ENCODE measurements around the gene NRXN3.

Gene NRXN3

GRCh38 chr14:79500489-79500888 lies 1330.3 kb downstream of the NRXN3 start:
- no peaks in the 10 kb centered on the region for H3K4me1 ChIP-seq (ENCODE audit: insufficient read depth, low read length, severe bottlenecking)
- H4K20me1 ChIP-seq (ENCODE audit: insufficient read depth, low read length) = no peaks in the 10 kb centered on the region
- H3K9ac ChIP-seq (ENCODE audit: low read length) = no peak overlapping the region
- no peaks in the 10 kb centered on the region for H3K27me3 ChIP-seq (ENCODE audit: insufficient read depth, low read length)
- H3K79me2 ChIP-seq (ENCODE audit: insufficient read depth, low read length) = no peaks in the 10 kb centered on the region
- no peak for TF ChIP-seq CTCF (IDR thresholded peaks at IDR 0.05; ENCODE audit: low read length)
- no peak for TF ChIP-seq EZH2 (IDR thresholded peaks at IDR 0.05; ENCODE audit: borderline replicate concordance, low read length)
- no peak overlapping the region for H2AFZ ChIP-seq (ENCODE audit: low read length)
- no peak overlapping the region for H3K27ac ChIP-seq (ENCODE audit: low read depth, low read length, poor library complexity, severe bottlenecking)
- no peak overlapping the region for H3K4me2 ChIP-seq (ENCODE audit: low read length)
- H3K9me3 ChIP-seq (ENCODE audit: low read length) = no peaks in the 10 kb centered on the region
- H3F3A ChIP-seq (ENCODE audit: insufficient read depth, low read length) = no peaks in the 10 kb centered on the region
- no peaks in the 10 kb centered on the region for H3K36me3 ChIP-seq (ENCODE audit: insufficient read depth, low read length)
- no peak overlapping the region for H3K4me3 ChIP-seq (ENCODE audit: low read depth, low read length, poor library complexity, severe bottlenecking)
- no peaks in the 10 kb centered on the region for H3K9me2 ChIP-seq (ENCODE audit: low read depth, low read length)

DNA sequence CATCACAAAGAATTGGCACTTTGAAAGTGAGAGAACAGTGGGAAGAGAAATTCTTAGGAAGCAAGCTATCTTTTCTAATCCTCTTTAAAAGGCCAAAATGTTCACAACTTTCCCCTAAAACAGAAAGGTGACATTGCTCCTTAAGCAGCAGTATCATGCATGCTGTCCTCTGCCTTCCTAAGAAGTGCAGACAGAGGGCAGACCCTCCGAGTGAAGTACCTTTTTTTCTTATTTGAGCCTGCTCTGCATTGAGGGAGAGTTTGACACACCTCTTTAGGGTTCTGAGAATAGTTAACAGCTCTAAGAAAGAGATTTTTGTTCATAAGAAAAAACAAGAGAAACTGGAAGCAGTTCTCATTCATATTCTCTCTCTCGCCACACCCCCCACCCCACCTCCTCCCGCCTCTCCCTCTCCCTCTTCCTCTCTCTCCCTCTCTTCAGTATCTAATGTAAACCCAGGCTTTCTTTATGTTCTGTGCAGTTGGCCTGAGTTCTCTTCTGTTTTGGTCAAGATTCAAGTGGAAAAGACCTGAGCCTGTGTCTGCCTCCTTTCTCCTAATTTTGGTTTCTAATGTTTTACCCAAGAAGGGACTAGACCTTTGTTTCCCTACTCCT lies 1332.1 kb downstream of the NRXN3 start:
- no peaks in the 10 kb centered on the region for H3F3A ChIP-seq (ENCODE audit: insufficient read depth, low read length)
- no peaks in the 10 kb centered on the region for H3K4me1 ChIP-seq (ENCODE audit: insufficient read depth, low read length, severe bottlenecking)
- no peaks in the 10 kb centered on the region for H3K79me2 ChIP-seq (ENCODE audit: insufficient read depth, low read length)
- H3K9ac ChIP-seq (ENCODE audit: low read length) = no peak overlapping the region
- no peak overlapping the region for H2AFZ ChIP-seq (ENCODE audit: low read length)
- TF ChIP-seq EZH2 (IDR thresholded peaks at IDR 0.05; ENCODE audit: borderline replicate concordance, low read length) (no peak), CTCF (IDR thresholded peaks at IDR 0.05; ENCODE audit: low read length) (no peak)
- no peaks in the 10 kb centered on the region for H3K9me3 ChIP-seq (ENCODE audit: low read length)
- H3K4me3 ChIP-seq (ENCODE audit: low read depth, low read length, poor library complexity, severe bottlenecking) = no peak overlapping the region
- no peaks in the 10 kb centered on the region for H3K9me2 ChIP-seq (ENCODE audit: low read depth, low read length)
- no peak overlapping the region for H3K27ac ChIP-seq (ENCODE audit: low read depth, low read length, poor library complexity, severe bottlenecking)
- H3K27me3 ChIP-seq (ENCODE audit: insufficient read depth, low read length) = no peaks in the 10 kb centered on the region
- H4K20me1 ChIP-seq (ENCODE audit: insufficient read depth, low read length) = no peaks in the 10 kb centered on the region
- H3K4me2 ChIP-seq (ENCODE audit: low read length) = no peak overlapping the region
- no peaks in the 10 kb centered on the region for H3K36me3 ChIP-seq (ENCODE audit: insufficient read depth, low read length)

GRCh38 chr14:79502751-79503148 lies 1332.6 kb downstream of the NRXN3 start:
- H3K9me2 ChIP-seq (ENCODE audit: low read depth, low read length) = no peaks in the 10 kb centered on the region
- TF ChIP-seq CTCF (IDR thresholded peaks at IDR 0.05; ENCODE audit: low read length) = no peak
- TF ChIP-seq EZH2 (IDR thresholded peaks at IDR 0.05; ENCODE audit: borderline replicate concordance, low read length) = no peak
- no peak overlapping the region for H2AFZ ChIP-seq (ENCODE audit: low read length)
- no peak overlapping the region for H3K4me3 ChIP-seq (ENCODE audit: low read depth, low read length, poor library complexity, severe bottlenecking)
- H3K27me3 ChIP-seq (ENCODE audit: insufficient read depth, low read length) = no peaks in the 10 kb centered on the region
- no peaks in the 10 kb centered on the region for H3F3A ChIP-seq (ENCODE audit: insufficient read depth, low read length)
- H3K79me2 ChIP-seq (ENCODE audit: insufficient read depth, low read length) = no peaks in the 10 kb centered on the region
- H3K27ac ChIP-seq (ENCODE audit: low read depth, low read length, poor library complexity, severe bottlenecking) = no peak overlapping the region
- H3K36me3 ChIP-seq (ENCODE audit: insufficient read depth, low read length) = no peaks in the 10 kb centered on the region
- no peak overlapping the region for H3K4me2 ChIP-seq (ENCODE audit: low read length)
- H3K9ac ChIP-seq (ENCODE audit: low read length) = no peak overlapping the region
- no peaks in the 10 kb centered on the region for H4K20me1 ChIP-seq (ENCODE audit: insufficient read depth, low read length)
- H3K4me1 ChIP-seq (ENCODE audit: insufficient read depth, low read length, severe bottlenecking) = no peaks in the 10 kb centered on the region
- H3K9me3 ChIP-seq (ENCODE audit: low read length) = no peaks in the 10 kb centered on the region

Data from OCI-LY1 (cell line).